GM19193 (cell line): ENCODE data around the gene MEGF10.

Experiments
- POLR2A ChIP-seq: IDR thresholded peaks from 4 replicates; pipeline ENCODE4 v1.6.1; 2011; ENCODE audit not compliant: insufficient read depth, insufficient read length; ENCODE audit errors: extremely low read depth

MEGF10 gene

GRCh38 chr5:127450046-127450445 is 159.4 kb downstream of the MEGF10 start:
- TF ChIP-seq POLR2A, result no peak

- TF ChIP-seq POLR2A, result no peak
These were observed 160.5 kb downstream of the MEGF10 start for GRCh38 chr5:127451096-127451495.

- TF ChIP-seq POLR2A, result no peak
These were observed 162.0 kb downstream of the MEGF10 start for GRCh38 chr5:127452626-127453025.

GRCh38 chr5:127471211-127471610 is 180.6 kb downstream of the MEGF10 start:
- no peak for TF ChIP-seq POLR2A

GRCh38 chr5:127472700-127473099 is 182.1 kb downstream of the MEGF10 start:
- no peak for TF ChIP-seq POLR2A

GRCh38 chr5:127486471-127486870 is 195.9 kb downstream of the MEGF10 start:
- TF ChIP-seq POLR2A, result no peak

GRCh38 chr5:127492854-127493738 is 202.5 kb downstream of the MEGF10 start:
- no peak for TF ChIP-seq POLR2A

- no peak for TF ChIP-seq POLR2A
These were observed 208.0 kb downstream of the MEGF10 start for GRCh38 chr5:127498548-127498947.

- no peak for TF ChIP-seq POLR2A
These were observed 215.3 kb downstream of the MEGF10 start for GRCh38 chr5:127505905-127506304.

- TF ChIP-seq POLR2A, result no peak
These were observed 216.0 kb downstream of the MEGF10 start for GRCh38 chr5:127506616-127507015.

- no peak for TF ChIP-seq POLR2A
These were observed 218.2 kb downstream of the MEGF10 start for GRCh38 chr5:127508644-127509373.
